GM20431 (cell line): ENCODE results near the gene ZFYVE28.
"Not testable (repeated sequence)": the region's sequence is repeated elsewhere in the genome, so short reads cannot be mapped to it uniquely, and the experiment has no call there.

Experiments used
- in situ Hi-C: fragments of 300-500 bp; cut with MseI, MboI; formaldehyde crosslinking; loops from one replicate; pipeline ENCODE4 v1.15.0; 2020; ENCODE audit warnings: low sequenced_read_pairs; ENCODE audit not compliant: unreplicated experiment

ZFYVE28 gene

DNA sequence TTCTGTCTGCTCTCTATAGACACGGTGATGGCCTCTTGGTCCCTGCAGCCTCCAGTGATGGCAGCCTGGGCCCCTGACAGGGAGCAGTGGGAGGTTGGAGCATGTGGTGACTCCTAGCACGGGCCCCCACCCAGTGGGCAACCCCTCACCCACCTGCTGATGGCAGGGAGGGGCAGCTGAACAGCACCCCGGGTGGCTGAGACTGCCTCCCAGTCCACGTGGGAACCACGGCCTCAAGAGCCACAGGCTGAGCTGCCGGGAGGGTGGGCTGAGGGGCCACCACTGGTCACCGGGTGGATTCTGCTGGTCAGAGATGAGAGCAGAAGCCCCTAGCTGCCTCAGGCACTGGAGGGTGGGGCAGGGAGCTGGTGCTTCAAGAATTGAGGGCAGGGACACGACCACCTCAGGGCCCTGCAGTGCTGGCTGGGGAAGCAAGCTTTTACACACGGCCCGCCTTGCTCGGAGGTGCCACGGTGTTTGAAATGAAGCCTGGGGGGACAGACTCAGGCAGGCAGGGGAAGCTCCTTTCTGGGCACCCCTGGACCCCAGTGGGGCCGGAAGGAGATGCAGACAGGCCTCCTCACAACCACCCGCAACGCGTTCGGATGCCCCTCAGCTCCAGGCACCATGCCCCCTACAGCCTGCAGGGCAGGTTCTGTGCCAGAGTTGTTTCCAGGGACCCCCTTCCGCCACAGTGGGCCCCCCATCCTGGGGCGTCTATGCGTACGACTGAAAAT is 170.2 kb downstream of the ZFYVE28 start:
- in situ Hi-C loops: loop anchor here (25.0 kb wide), 1 partner anchor 189 kb away; no protein-coding TSS in a partner anchor

DNA sequence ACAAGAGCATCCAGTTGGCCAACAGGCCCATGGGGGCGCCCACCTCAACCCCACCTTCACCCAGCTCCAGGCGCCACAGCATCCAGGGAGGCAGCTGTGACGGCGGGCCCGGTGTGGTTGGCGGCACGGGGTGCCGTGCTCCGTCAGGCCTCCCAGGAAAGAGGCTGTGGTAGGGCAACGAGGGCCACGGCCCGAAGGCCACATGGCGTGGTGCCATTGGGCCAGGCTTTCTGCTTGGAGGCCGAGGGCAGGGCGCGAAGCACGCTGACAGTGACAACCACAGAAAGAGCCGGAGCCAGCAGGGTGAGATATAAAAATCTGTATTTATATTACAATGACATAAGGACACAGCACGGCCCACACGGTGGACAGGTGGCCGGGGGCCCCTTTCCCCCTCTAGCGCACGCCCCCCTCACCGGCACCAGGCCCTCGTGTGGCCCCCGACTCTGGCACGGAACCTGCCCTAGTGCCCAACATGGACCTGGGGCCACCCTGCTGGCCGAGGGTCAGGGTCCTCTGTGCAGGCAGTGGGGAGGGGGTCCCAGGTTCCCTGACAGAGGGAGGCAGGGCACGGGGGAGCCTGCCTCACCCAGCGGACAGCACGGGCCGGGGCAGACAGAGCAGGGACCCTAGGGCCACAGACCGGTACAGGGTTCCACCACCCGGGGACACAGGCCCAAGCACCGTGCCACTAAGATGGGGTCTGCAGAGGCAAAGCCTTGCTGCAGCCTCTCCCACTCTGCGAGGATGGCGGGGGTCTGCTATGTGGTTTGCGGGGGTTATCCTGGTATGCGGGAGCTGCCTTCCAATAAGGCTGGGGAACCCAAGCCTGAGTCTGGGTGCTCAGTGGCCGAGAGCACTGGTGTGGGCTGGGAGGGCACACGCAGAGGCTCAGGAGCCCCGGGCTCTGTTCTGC is 171.1 kb downstream of the ZFYVE28 start:
- in situ Hi-C loops: loop anchor here (25.0 kb wide), 1 partner anchor 190 kb away; no protein-coding TSS in a partner anchor

DNA sequence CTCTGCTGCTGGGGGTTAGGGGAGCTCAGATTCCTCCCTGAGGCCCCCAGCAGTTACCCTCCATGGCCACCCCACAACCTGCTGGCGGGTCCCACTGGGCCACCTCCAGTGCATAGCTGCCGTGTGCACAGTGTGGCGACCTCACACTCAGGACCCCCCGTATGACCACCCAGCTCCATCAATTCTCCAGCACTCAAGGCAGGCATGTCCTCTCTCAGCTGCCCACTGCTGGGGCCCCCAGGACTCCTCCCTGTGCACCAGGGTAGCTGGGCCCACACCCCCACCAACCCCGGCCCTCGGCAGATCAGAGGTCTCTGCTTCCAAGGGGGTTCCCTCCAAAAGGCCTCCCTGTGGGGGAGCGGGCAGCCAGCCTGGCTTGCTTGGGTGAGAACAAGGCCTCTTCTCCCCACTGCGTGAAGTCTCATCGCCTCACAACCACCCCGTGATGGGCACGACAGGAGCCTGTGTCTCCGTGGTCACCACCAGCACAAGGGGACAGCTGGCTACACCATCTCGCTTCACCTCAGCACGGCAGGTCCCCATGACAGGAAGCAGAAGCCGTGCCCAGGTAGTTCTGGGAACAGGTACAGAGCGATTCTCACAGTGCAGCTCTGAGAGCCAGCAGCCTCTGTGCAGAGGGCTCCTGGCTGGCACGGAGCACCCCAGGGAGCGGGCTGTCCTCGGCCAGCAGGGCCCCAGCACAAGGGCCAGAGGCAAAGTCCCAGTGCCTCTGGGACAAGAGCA is 171.9 kb downstream of the ZFYVE28 start:
- in situ Hi-C loops: loop anchor here (25.0 kb wide), 1 partner anchor 191 kb away; no protein-coding TSS in a partner anchor

DNA sequence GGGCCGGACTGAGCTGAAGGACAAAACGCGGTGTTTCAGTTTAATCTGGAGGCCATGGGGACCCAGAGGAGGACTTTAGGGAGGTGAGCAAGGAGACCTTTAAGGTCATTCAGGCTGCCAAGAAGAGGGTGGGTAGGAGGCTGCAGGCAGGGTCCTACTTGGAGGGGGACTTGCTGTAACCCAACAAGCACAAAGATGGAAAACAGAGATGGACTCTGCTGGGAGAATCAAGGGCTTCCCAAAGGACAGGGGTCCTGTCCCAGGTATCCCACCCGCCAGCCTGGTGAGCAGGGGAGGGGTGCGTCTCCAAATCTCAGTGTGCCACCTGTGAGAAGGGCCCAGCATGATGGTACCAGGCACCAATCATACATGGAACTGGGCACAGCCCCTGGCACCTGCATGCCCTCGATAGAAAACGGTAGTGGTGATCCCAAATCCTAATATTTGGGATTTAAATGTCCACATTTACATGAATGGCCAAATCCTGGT is 172.6 kb downstream of the ZFYVE28 start:
- in situ Hi-C loops: loop anchor here (25.0 kb wide), 1 partner anchor 191 kb away; no protein-coding TSS in a partner anchor

DNA sequence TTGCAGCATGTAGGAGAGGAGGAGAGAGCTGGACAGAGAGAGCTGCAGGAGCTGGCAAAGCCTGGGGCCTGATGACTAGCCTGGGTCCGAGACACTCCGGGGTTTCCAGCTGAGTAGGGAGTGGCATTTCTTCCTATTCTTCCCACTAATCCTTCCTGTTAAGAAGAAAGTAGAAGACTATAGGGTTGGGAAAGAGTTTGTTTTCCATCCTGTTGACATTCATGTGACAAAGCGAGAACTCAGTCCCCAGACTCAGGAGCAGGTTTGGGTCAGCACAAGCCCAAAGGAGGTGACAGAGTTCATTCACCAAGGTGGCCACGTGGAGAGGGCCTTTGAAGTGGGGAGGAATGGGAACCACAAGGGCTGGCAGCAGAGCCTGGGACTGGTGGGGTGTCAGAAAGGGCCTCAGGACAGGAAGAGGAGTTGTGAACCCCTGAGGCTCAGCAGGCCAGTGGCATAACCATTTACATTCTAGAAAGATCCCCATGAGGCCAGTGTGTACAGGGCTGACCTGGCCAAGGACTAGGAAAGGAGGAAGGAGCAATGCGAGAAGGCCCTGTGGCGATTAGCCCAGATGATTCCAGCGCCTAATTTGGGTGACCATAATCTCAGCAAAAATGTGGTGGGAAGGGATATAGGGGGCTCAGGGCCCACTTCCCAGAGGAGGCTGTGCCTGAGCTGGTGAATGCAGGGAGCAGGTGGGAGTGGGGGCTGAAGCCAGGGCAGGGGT is 173.2 kb downstream of the ZFYVE28 start:
- in situ Hi-C loops: loop anchor here (25.0 kb wide), 1 partner anchor 192 kb away; no protein-coding TSS in a partner anchor

DNA sequence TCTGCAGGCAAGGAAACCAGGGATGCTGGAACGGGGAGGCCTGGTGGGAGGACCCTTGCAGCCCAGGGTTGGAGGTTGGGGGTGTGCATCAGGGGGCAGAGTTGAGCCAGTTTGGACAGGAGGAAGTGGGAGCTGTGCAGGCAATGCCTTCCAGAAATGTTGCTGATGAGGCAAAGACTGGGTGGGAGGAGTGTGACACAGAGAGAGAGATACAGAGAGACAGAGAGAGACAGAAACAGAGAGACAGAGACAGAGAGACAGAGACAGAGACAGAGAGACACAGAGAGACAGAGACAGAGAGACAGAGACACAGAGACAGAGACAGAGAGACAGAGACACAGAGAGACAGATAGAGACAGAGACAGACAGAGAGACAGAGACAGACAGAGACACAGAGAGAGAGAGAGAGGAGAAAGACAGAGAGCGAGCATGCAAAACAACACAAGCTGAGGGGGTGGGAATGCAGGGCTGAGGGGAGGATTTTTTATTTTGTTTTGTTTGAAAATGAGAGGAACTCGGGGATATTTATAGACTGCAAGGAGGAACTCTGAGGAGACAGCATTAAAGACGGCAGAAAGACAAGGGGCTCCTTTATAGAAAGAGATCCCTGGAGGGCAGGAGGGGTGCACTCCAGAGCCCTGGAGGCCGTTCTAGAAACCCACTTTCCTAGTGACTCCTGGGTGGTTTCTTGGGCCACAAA is 174.6 kb downstream of the ZFYVE28 start:
- in situ Hi-C loops: loop anchor here (25.0 kb wide), 1 partner anchor 193 kb away; no protein-coding TSS in a partner anchor

DNA sequence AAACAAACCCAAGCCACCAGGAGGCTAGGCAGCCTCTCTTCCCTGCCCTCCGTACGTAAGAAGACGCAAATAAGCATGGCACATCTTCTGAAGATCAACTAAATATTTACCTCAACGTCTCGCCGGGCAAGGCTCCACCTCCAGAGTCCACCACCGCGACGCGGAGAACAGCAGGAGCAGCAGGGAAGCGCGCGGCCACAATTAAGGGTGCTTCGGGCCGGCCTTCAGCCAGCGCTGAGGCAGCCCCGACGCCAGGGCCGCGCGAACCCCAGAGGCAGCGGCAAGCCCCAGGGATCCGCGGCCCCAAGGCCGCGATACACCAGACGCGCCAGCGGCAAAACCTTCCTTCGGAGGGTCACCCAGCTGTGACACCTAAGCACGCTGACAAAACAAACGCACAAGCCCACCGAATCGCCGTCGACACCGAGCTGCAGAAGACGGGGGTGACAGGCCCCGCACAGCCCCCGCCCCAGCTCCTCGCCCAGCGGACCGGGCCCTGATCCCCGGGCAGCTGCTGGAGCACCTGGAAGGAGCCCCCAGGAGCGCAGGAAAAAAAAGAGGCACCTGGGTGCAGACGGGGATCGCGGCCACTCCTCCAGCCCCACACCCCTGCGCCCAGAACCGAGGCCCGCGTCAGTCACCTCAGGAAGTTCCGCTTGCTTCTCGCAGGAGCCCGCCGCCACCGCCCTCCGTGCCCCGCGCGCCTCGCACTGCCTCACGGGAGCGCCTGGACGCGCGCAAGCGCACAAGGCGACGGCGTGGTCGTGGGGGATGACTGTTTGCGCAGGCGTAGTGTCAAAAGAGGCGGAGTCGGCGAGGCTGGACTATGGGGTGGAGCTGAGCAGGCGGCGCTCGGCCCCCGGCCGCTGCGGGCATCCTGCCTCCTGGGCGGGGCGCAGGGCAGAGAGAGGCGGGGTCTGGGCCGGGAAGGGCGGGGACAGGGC is 176.8 kb downstream of the ZFYVE28 start, which contains the start of the genes HAUS3 and POLN:
HAUS3 (minus strand) TSS at position 712 of the 944 bp plus-strand sequence. CDS start 1,175 bp downstream, outside the sequence.
POLN (minus strand) TSS at position 712 of the 944 bp plus-strand sequence. CDS start 12,890 bp downstream, outside the sequence.
- in situ Hi-C loops: loop anchor here (25.0 kb wide), 1 partner anchor 196 kb away; no protein-coding TSS in a partner anchor

DNA sequence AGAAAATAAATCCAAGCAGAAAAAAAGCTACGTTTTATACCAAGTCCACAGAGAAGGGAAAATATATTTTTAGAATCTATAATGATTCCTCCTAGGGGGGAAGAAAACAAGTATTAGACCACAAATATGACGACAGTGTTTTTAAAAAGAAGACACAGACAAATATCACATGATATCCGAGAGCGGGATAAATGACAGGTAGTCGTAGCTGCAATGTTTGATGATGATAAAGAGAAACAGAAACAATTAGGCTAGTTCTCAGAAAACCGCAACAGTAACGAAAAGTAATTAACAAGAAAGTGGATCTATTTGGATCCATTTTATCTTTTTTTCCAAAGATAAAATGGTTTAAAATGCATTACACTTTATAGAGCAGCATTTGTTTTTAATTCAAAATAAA is 177.4 kb downstream of the ZFYVE28 start:
- in situ Hi-C loops: loop anchor here (25.0 kb wide), 1 partner anchor 196 kb away; no protein-coding TSS in a partner anchor

DNA sequence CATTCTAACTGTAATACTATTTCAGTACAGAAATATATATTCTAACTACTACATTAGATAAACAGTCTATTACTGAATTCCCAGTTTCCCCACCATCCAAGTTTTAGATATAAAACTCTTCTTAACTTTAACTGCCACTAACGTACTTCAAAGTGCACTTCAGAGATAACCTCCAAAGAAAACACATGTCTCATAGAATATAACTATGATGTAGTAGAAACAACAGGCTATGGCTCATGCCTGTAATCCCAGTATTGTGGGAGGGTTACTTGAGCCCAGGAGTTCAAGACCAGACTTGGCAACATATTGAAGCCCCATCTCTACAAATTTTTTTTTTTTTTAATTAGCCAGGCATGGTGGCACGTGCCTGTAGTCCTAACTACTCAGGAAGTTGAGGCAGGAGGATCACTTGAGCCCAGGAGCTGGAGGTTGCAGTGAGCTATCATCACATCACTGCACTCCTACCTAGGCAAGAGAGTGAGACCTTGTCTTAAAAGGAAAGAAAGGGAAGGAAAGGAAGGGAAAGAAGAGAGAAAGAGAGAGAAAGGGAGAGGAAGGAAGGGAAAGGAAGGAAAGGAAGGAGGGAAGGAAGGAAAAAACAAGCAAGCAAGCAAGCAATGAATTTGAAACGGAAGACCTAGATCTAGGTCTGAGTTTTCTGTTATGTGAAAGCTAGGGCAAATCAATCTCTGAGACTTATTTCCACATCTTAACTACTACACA is 181.3 kb downstream of the ZFYVE28 start:
- in situ Hi-C loops: loop anchor here (25.0 kb wide), 1 partner anchor 200 kb away; no protein-coding TSS in a partner anchor

DNA sequence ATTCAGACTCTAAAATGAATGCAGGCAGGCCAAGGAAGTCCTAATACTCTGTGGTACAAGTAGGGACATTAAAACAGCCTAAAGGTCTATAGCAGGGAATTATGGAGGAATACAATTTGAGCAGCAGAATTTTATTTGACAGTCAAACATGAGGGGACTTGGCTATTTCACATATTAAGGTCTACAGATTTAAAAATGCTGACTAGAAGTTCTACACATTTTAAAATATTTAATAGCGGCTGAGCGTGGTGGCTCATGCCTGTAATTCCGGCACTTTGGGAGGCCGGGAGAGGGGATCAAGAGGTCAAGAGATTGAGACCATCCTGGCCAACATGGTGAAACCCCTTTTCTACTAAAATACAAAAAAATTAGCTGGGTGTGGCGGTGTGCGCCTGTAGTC is 187.4 kb downstream of the ZFYVE28 start:
- in situ Hi-C loops: loop anchor here (25.0 kb wide), 1 partner anchor 206 kb away; no protein-coding TSS in a partner anchor

DNA sequence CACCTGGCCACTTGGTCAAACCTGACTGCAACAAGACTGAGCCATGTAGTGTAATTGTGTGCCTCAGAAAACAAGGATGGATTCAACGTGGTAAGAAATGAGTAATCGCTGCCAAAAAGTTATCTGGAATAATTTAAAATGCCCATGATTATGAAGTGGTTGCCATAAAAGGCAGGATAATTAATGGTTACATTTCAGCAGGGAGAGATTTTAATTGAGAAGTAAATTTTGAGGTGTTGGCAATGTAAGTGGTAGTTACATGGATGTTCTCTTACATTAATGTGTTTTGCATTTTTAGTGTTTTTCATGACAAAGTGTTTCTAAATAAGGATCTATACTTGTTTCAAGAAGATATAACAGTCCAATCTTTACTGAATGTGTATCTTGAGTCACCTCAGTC is 192.2 kb downstream of the ZFYVE28 start:
- in situ Hi-C loops: loop anchor here (25.0 kb wide), 1 partner anchor 211 kb away; no protein-coding TSS in a partner anchor

DNA sequence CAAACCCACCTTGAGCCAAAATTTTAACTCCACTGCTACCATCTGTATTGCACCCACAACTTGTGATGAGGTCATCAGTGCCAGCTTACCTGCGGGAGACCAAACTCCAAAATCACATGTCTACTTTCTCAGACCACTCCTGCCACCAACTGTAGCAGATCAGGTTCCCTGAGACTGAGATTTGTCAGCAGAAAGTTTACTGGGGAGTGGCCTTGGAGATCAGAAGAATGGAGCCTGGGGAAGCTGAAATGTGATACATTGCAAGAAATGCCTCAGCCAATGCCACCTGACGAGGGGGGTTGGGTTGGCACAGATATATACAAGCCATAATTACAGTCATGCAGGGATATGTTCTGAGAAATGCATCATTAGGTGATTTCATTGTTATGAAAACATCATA is 195.6 kb downstream of the ZFYVE28 start:
- in situ Hi-C loops: no loop called here

DNA sequence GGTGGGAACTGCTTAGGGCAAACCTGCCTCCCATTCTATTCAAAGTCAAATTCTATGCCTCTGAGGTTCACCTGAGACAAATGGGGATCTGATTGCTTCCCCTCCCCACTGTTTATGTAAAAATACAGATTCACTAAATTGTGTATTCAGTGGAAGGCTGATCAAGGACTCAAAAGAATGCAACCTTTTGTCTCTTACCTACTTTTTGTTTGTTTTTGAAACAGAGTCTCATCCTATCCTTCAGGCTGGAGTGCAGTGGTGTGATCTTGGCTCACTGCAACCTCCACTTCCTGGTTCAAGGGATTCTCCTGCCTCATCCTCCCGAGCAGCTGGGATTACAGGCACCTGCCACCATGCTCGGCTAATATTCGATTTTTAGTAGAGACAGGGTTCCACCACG is 197.1 kb downstream of the ZFYVE28 start:
- in situ Hi-C loops: not testable (repeated sequence)

DNA sequence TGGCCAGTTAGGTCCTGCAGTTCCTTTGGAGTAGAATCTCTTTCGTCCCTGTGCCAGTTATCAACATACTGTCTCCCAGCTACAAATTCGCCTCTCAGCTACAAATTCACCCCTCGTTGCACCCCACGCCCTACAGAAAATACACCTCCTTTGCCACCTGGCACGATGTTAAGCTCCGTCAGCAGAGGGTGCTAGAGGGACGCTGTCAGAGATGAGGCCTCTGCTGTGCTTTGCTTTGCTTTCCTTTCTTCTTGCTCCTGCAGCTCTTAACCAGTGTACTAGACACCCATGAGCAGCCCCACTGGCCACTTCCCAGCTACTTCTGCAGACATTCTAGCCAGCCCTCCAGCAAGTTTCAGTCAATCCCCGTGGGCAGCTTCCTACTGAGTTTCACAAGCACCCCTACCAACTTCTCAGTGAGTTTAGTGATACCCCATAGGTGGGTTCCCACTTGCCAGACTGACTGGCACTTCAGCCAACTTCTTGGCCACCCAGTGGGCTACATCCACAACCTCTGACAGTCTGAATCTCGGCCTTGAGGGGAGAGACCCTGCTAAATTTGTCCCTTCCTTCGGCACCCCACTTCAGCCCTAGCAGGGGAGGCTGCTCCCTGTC is 198.3 kb downstream of the ZFYVE28 start:
- in situ Hi-C loops: no loop called here
